LNCaP clone FGC (cell line): ENCODE data around the gene ANAPC2.

Source experiments
- DNase-seq: peaks from one replicate; pipeline ENCODE4 v3.0.0-alpha.2; 2011; ENCODE audit warnings: low read depth
- H3K4me3 ChIP-seq: 2 replicates; pipeline ENCODE4 v1.5.1; 2011; ENCODE audit warnings: mild to moderate bottlenecking, low read depth, low read length, control low read depth
- CTCF ChIP-seq: IDR thresholded peaks from 2 replicates; pipeline ENCODE4 v1.5.1; 2012; ENCODE audit warnings: mild to moderate bottlenecking; ENCODE audit not compliant: control insufficient read depth, insufficient read depth; ENCODE audit errors: extremely low read depth

ANAPC2 gene

GRCh38 chr9:137189297-137190295, 1.2 kb upstream of the ANAPC2 start:
- DNase-seq, result no peak
- H3K4me3 ChIP-seq, result peak overlapping the region; percentile 100
- TF ChIP-seq CTCF, result no peak

GRCh38 chr9:137188086-137188489, 272 bp downstream of the ANAPC2 start:
- no peak for TF ChIP-seq CTCF
- no peak for DNase-seq
- H3K4me3 ChIP-seq, result peak overlapping the region; percentile 100

- no peak for DNase-seq
- peak overlapping the region; percentile 100 for H3K4me3 ChIP-seq
- no peak for TF ChIP-seq CTCF
Observed at GRCh38 chr9:137187386-137187785, 974 bp downstream of the ANAPC2 start.

GRCh38 chr9:137186385-137186784, 2.0 kb downstream of the ANAPC2 start:
- DNase-seq, result no peak
- TF ChIP-seq CTCF, result no peak
- peak overlapping the region; percentile 100; the same call in 1 of the 2 replicates for H3K4me3 ChIP-seq

- H3K4me3 ChIP-seq, result no peak overlapping the region
- no peak for DNase-seq
- no peak for TF ChIP-seq CTCF
Observed at GRCh38 chr9:137185921-137186320, 2.4 kb downstream of the ANAPC2 start.

GRCh38 chr9:137184881-137185660, 3.3 kb downstream of the ANAPC2 start:
- H3K4me3 ChIP-seq, result no peak overlapping the region
- DNase-seq, result no peak
- TF ChIP-seq CTCF, result no peak
